Measurements from ENCODE around the gene MBNL1. TPM values are rescaled to one million over a fixed set of nuclear protein-coding genes. Genes with fewer than 3 reads are reported as not detected.

Gene MBNL1
- total RNA-seq, 1 experiment from 2014 or later, result 68.6 TPM

- H3K27ac Mint-ChIP-seq (ENCODE audit: unreplicated experiment), result no peak overlapping the region
- no peaks in the 10 kb centered on the region for H3K27me3 Mint-ChIP-seq (ENCODE audit: insufficient read depth, unreplicated experiment)
- intact Hi-C loops (cut with micrococcal nuclease; ENCODE audit: unreplicated experiment), result no loop called here
- Histone ChIP-seq H3K27me3 (replicated peaks; ENCODE audit: control insufficient read depth, insufficient read depth, low read length) (no peaks in the 10 kb centered on the region), H3K36me3 (ENCODE audit: control insufficient read depth, insufficient read depth, low read length) (no peaks in the 10 kb centered on the region), H3K9me3 (no peaks in the 10 kb centered on the region), H3K4me3 (ENCODE audit: low read depth, low read length) (no peak overlapping the region), H3K4me1 (no peaks in the 10 kb centered on the region)
- ChIA-PET POLR2A (no interaction called here), CTCF (no interaction called here)
- H3K9me3 Mint-ChIP-seq (ENCODE audit: unreplicated experiment), result no peaks in the 10 kb centered on the region
- TF ChIP-seq, protein P1, sequence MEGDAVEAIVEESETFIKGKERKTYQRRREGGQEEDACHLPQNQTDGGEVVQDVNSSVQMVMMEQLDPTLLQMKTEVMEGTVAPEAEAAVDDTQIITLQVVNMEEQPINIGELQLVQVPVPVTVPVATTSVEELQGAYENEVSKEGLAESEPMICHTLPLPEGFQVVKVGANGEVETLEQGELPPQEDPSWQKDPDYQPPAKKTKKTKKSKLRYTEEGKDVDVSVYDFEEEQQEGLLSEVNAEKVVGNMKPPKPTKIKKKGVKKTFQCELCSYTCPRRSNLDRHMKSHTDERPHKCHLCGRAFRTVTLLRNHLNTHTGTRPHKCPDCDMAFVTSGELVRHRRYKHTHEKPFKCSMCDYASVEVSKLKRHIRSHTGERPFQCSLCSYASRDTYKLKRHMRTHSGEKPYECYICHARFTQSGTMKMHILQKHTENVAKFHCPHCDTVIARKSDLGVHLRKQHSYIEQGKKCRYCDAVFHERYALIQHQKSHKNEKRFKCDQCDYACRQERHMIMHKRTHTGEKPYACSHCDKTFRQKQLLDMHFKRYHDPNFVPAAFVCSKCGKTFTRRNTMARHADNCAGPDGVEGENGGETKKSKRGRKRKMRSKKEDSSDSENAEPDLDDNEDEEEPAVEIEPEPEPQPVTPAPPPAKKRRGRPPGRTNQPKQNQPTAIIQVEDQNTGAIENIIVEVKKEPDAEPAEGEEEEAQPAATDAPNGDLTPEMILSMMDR (IDR thresholded peaks at IDR 0.05; ENCODE audit: insufficient read depth in 1 of 2, low read depth in 1 of 2, low read length in 1 of 2, severe bottlenecking in 1 of 2, unreplicated experiment in 1 of 2), result no peak
- no peak for DNase-seq
- H3K4me3 Mint-ChIP-seq (ENCODE audit: unreplicated experiment), result no peak overlapping the region
- peaks cover 15% of the 10 kb centered on the region for H3K4me1 Mint-ChIP-seq (ENCODE audit: low read depth, unreplicated experiment)
- no TSS peak for BruUV-seq (replicated peaks)
- H3K36me3 Mint-ChIP-seq (ENCODE audit: insufficient read depth, unreplicated experiment), result peaks cover 5% of the 10 kb centered on the region
Observed at GRCh38 chr3:152292366-152292765, 23.6 kb downstream of the MBNL1 start.

- Histone ChIP-seq H3K4me3 (ENCODE audit: low read depth, low read length) (no peak overlapping the region), H3K4me1 (no peaks in the 10 kb centered on the region), H3K36me3 (ENCODE audit: control insufficient read depth, insufficient read depth, low read length) (no peaks in the 10 kb centered on the region), H3K9me3 (no peaks in the 10 kb centered on the region), H3K27me3 (replicated peaks; ENCODE audit: control insufficient read depth, insufficient read depth, low read length) (no peaks in the 10 kb centered on the region)
- no TSS peak for BruUV-seq (replicated peaks)
- CTCF ChIA-PET, result no interaction called here
- TF ChIP-seq, protein P1 (IDR thresholded peaks at IDR 0.05; ENCODE audit: insufficient read depth in 1 of 2, low read depth in 1 of 2, low read length in 1 of 2, severe bottlenecking in 1 of 2, unreplicated experiment in 1 of 2), result no peak
- Mint-ChIP-seq H3K36me3 (ENCODE audit: insufficient read depth, unreplicated experiment) (peaks cover 8% of the 10 kb centered on the region), H3K27me3 (ENCODE audit: insufficient read depth, unreplicated experiment) (no peaks in the 10 kb centered on the region), H3K4me1 (ENCODE audit: low read depth, unreplicated experiment) (peaks cover 15% of the 10 kb centered on the region), H3K27ac (ENCODE audit: unreplicated experiment) (no peak overlapping the region), H3K9me3 (ENCODE audit: unreplicated experiment) (no peaks in the 10 kb centered on the region), H3K4me3 (ENCODE audit: unreplicated experiment) (no peak overlapping the region)
- no peak for DNase-seq
- intact Hi-C loops (cut with micrococcal nuclease; ENCODE audit: unreplicated experiment), result no loop called here
- POLR2A ChIA-PET, result no interaction called here
Observed at GRCh38 chr3:152293347-152294006, 24.7 kb downstream of the MBNL1 start.

GRCh38 chr3:152295344-152295743, 26.6 kb downstream of the MBNL1 start:
- Mint-ChIP-seq H3K9me3 (ENCODE audit: unreplicated experiment) (no peaks in the 10 kb centered on the region), H3K4me3 (ENCODE audit: unreplicated experiment) (no peak overlapping the region), H3K27me3 (ENCODE audit: insufficient read depth, unreplicated experiment) (no peaks in the 10 kb centered on the region), H3K27ac (ENCODE audit: unreplicated experiment) (no peak overlapping the region), H3K36me3 (ENCODE audit: insufficient read depth, unreplicated experiment) (peaks cover 26% of the 10 kb centered on the region), H3K4me1 (ENCODE audit: low read depth, unreplicated experiment) (peaks cover 15% of the 10 kb centered on the region)
- CTCF ChIA-PET, result no interaction called here
- no TSS peak for BruUV-seq (replicated peaks)
- TF ChIP-seq, protein P1 (IDR thresholded peaks at IDR 0.05; ENCODE audit: insufficient read depth in 1 of 2, low read depth in 1 of 2, low read length in 1 of 2, severe bottlenecking in 1 of 2, unreplicated experiment in 1 of 2), result no peak
- intact Hi-C loops (cut with micrococcal nuclease; ENCODE audit: unreplicated experiment), result no loop called here
- no peaks in the 10 kb centered on the region for H3K27me3 ChIP-seq (replicated peaks; ENCODE audit: control insufficient read depth, insufficient read depth, low read length)
- H3K4me3 ChIP-seq (ENCODE audit: low read depth, low read length), result no peak overlapping the region
- no peaks in the 10 kb centered on the region for H3K36me3 ChIP-seq (ENCODE audit: control insufficient read depth, insufficient read depth, low read length)
- H3K9me3 ChIP-seq, result no peaks in the 10 kb centered on the region
- POLR2A ChIA-PET, result no interaction called here
- DNase-seq, result no peak
- H3K4me1 ChIP-seq, result no peaks in the 10 kb centered on the region

Measured in Caco-2 (cell line).